ENCODE data around the gene KCNQ4.

KCNQ4 gene

DNA sequence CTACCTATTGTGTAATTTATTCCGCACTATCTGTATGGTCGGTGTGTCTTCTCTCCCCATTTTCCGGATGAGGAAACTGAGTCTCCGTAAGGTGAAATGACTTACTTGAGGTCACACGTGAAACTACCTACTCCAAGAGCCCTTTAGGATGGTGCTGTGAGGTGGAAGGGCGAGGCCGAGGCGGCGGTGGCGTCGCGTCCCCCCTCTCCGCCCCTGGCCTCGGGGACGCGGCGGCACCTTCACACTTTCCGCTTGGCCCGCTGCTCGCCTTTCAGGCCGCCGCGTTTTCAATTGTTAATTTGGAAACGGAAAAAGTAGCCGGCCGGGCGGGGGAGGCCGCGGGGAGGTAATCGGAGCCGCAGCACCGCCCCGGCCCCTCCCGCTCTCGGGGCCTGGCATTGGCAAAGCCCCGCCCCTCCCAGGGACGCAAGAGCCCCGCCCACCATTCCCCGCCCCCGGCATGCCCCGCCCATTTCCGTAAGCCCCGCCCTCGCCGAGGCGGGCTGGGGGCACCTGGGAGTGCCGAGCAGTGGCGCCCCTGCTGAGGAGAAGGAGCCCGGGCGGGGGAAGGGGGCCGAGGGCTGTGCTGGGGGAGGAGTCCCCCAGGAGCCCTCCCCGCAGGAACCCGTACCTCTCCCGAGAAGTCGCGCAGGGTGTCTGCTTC, 18.6 kb downstream of the KCNQ4 start:
- peaks cover 42% of the 10 kb centered on the region for H3K27me3 Mint-ChIP-seq
- CTCF ChIA-PET = no interaction called here
- no peak overlapping the region for H3K27ac Mint-ChIP-seq
- DNase-seq = peak; percentile 89
- H3K36me3 Mint-ChIP-seq = no peaks in the 10 kb centered on the region
- H3K4me3 Mint-ChIP-seq = peak overlapping the region; percentile 62
- peaks cover 37% of the 10 kb centered on the region for H3K4me1 Mint-ChIP-seq
- no peaks in the 10 kb centered on the region for H3K9me3 Mint-ChIP-seq

DNA sequence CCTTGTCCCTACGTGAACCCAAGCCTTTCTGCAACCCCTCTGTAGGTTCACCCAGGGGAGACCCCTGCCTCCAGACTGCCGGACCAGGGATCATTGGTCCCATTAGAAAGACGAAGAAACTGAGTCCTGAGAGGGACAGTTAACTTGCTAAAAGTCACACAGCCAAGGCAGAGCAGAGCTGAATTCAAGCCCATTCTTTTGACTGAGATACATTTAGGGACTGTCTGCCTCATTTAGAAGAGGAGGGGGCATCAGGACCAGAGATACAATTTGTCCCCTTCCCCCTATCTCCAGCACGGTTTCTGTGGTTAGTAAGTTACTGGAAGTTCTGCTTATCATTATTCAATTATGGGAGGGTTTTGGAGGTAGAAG, 19.1 kb downstream of the KCNQ4 start:
- Mint-ChIP-seq H3K9me3 (no peaks in the 10 kb centered on the region), H3K27me3 (peaks cover 46% of the 10 kb centered on the region), H3K4me3 (peak overlapping the region; percentile 47), H3K27ac (no peak overlapping the region), H3K36me3 (no peaks in the 10 kb centered on the region), H3K4me1 (peaks cover 32% of the 10 kb centered on the region)
- CTCF ChIA-PET = interaction anchor here (0.6 to 1.3 kb wide), 3 partner anchors 8 to 29 kb away, joined by 3 to 4 read pairs (median 3); no protein-coding TSS in a partner anchor
- no peak for DNase-seq

DNA sequence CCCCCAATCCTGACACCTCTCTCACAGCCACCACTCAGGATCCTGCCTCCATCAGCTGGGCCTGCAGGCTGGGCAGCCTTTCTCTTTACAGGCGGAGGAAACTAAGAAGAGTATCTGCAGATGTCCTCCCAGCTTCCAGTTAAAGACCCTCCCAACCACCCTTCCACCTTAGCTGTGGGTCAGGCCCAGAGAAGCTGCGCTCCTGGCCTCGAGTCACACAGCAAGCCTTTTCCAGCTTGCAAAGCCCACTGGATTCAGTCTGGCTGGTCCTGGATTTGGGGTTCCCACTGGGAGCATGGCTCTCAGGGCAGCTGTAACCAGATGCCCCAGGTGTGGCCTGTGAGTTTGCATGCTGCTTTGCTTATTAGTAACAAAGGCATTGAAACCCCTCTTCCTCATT, 19.9 kb downstream of the KCNQ4 start:
- H3K4me1 Mint-ChIP-seq = peaks cover 30% of the 10 kb centered on the region
- no peaks in the 10 kb centered on the region for H3K9me3 Mint-ChIP-seq
- CTCF ChIA-PET = interaction anchor here (0.9 to 1.3 kb wide), 4 partner anchors 12 to 46 kb away, joined by 3 to 4 read pairs (median 3); no protein-coding TSS in a partner anchor
- no peaks in the 10 kb centered on the region for H3K36me3 Mint-ChIP-seq
- H3K27me3 Mint-ChIP-seq = peaks cover 51% of the 10 kb centered on the region
- no peak overlapping the region for H3K27ac Mint-ChIP-seq
- H3K4me3 Mint-ChIP-seq = no peak overlapping the region
- no peak for DNase-seq

GRCh38 chr1:40803902-40804301, 20.3 kb downstream of the KCNQ4 start:
- no peaks in the 10 kb centered on the region for H3K9me3 Mint-ChIP-seq
- H3K4me3 Mint-ChIP-seq = no peak overlapping the region

DNA sequence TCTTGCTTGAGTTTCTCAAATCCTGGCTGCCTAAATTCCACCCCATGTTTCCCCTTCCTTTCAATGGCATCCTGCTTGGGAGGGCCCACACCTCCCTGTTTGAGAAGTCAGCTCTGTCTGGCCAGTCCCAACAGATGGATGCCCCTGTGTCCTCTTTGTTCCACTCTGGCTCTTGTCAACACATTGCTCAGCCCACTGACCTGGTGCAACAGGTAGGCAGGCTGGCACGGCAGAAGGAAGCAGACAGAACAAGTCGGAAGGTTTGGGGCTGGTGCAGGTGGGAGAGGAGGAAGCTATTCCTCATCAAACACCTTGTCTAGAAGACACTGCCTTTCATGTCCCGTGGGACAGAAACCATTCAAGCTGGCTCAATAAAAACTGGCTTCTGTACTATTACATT, 22.7 kb downstream of the KCNQ4 start:
- no peak overlapping the region for H3K27ac Mint-ChIP-seq
- no peaks in the 10 kb centered on the region for H3K36me3 Mint-ChIP-seq
- CTCF ChIA-PET = interaction anchor here (0.8 to 1.7 kb wide), 2 partner anchors 8 to 146 kb away, joined by 3 read pairs; no protein-coding TSS in a partner anchor

More at GRCh38 chr1:40803902-40804301, 20.3 kb downstream of the KCNQ4 start:
- H3K27me3 Mint-ChIP-seq = peaks cover 54% of the 10 kb centered on the region
- CTCF ChIA-PET = interaction anchor here (1.2 to 1.3 kb wide), 3 partner anchors 11 to 46 kb away, joined by 3 read pairs; no protein-coding TSS in a partner anchor
- no peak for DNase-seq
- H3K36me3 Mint-ChIP-seq = no peaks in the 10 kb centered on the region
- H3K27ac Mint-ChIP-seq = no peak overlapping the region
- peaks cover 34% of the 10 kb centered on the region for H3K4me1 Mint-ChIP-seq

DNA sequence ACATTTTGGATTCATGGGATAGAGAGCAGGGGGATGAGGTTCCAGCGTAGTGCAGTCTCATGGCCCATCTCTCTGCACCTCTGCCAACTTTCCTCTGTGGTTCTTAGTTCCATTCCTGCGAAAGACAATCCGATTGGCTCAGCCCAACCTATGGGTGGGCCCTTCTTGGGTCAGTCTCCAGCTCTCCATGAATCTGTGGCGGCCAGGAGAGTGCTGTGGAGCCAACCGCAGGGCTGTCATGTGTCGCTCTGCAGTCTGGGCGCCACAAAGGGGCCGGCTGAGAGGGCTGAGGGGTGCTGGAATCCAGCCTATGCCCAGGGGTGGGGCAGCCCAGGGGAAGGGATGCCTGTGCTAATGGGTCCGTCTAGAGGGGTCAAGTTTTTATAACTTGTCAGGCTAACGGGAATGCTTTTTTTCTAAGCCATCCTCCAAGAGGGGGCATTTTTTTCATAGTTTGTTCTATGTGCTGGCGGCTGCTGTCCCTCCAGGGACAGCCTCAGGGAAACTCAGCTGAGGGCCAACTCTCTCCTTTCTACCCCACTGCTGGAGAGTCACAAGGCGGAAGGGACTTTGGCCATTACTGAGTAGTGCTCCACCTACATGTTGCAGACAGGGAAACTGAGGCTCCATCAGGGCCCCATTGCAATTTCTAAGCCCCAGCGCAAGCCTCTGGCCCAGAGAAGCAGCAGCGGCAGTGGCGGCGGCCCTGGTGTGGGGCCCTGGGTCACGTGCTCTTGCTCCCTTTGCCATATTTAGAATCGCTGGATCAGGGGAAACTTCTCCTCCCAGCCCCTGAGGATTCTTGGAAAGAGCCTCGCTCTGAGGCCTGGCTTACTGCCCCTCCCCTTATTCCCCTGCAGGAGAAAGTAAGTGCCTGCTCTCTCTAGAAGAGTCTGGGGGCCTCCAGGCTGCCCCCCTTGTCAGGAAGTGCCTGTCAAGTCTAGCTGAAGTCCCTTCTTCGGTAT, 23.4 kb downstream of the KCNQ4 start:
- peaks cover 57% of the 10 kb centered on the region for H3K27me3 Mint-ChIP-seq
- CTCF ChIA-PET = interaction anchor here (0.8 to 1.7 kb wide), 2 partner anchors 9 to 146 kb away, joined by 3 read pairs; no protein-coding TSS in a partner anchor
- H3K9me3 Mint-ChIP-seq = no peaks in the 10 kb centered on the region
- H3K27ac Mint-ChIP-seq = no peak overlapping the region
- no peaks in the 10 kb centered on the region for H3K36me3 Mint-ChIP-seq
- H3K4me1 Mint-ChIP-seq = peaks cover 28% of the 10 kb centered on the region
- DNase-seq = no peak
- H3K4me3 Mint-ChIP-seq = no peak overlapping the region

More for the DNA sequence above, 22.7 kb downstream of the KCNQ4 start:
- peaks cover 35% of the 10 kb centered on the region for H3K4me1 Mint-ChIP-seq
- no peak for DNase-seq
- no peak overlapping the region for H3K4me3 Mint-ChIP-seq
- H3K27me3 Mint-ChIP-seq = peaks cover 54% of the 10 kb centered on the region
- H3K9me3 Mint-ChIP-seq = no peaks in the 10 kb centered on the region

GRCh38 chr1:40808002-40808401, 24.4 kb downstream of the KCNQ4 start:
- no peak for DNase-seq
- Mint-ChIP-seq H3K9me3 (no peaks in the 10 kb centered on the region), H3K4me1 (peaks cover 24% of the 10 kb centered on the region), H3K36me3 (no peaks in the 10 kb centered on the region), H3K27me3 (peaks cover 60% of the 10 kb centered on the region), H3K27ac (peak overlapping the region; percentile 11), H3K4me3 (no peak overlapping the region)
- CTCF ChIA-PET = interaction anchor here (0.6 to 1.7 kb wide), 3 partner anchors 10 to 41 kb away, joined by 3 read pairs; no protein-coding TSS in a partner anchor

- Mint-ChIP-seq H3K9me3 (no peaks in the 10 kb centered on the region), H3K27me3 (peaks cover 61% of the 10 kb centered on the region), H3K27ac (peak overlapping the region; percentile 11), H3K36me3 (no peaks in the 10 kb centered on the region), H3K4me1 (peaks cover 22% of the 10 kb centered on the region), H3K4me3 (no peak overlapping the region)
- no peak for DNase-seq
- CTCF ChIA-PET = interaction anchor here (0.6 to 0.8 kb wide), 2 partner anchors 33 to 40 kb away, joined by 3 read pairs; no protein-coding TSS in a partner anchor
Observed at GRCh38 chr1:40808444-40808843, 24.9 kb downstream of the KCNQ4 start.

GRCh38 chr1:40808909-40809308, 25.3 kb downstream of the KCNQ4 start:
- H3K27ac Mint-ChIP-seq = peak overlapping the region; percentile 8
- H3K4me1 Mint-ChIP-seq = peaks cover 19% of the 10 kb centered on the region
- CTCF ChIA-PET = interaction anchor here (0.7 to 3.0 kb wide), 3 partner anchors 12 to 40 kb away, joined by 3 to 13 read pairs (median 3); no protein-coding TSS in a partner anchor
- no peak overlapping the region for H3K4me3 Mint-ChIP-seq
- DNase-seq = no peak
- H3K36me3 Mint-ChIP-seq = no peaks in the 10 kb centered on the region
- H3K9me3 Mint-ChIP-seq = no peaks in the 10 kb centered on the region
- H3K27me3 Mint-ChIP-seq = peaks cover 57% of the 10 kb centered on the region

DNA sequence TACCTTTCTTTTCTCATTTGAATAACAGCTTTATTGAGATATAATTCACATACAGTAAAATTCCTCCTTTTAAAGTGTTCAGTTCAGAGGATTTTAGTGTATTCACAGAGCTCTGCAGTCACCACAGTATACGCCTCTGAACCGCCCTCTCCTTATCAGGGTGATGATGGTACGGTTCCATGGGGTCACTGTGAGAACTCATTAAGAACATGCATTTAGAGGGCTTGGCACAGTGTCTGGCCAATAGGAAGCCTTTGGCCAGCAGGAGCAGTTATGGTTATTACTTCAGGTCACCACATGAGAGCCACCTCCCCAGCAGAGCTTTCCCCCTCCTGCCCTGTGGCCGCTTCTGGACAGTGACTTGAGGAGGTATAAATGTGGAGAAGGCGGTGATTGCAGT, 27.3 kb downstream of the KCNQ4 start:
- Mint-ChIP-seq H3K9me3 (no peaks in the 10 kb centered on the region), H3K4me3 (no peak overlapping the region), H3K4me1 (peaks cover 19% of the 10 kb centered on the region), H3K27ac (no peak overlapping the region), H3K27me3 (peaks cover 60% of the 10 kb centered on the region), H3K36me3 (no peaks in the 10 kb centered on the region)
- no peak for DNase-seq
- CTCF ChIA-PET = interaction anchor here (0.9 to 3.0 kb wide), 3 partner anchors 25 to 38 kb away, joined by 3 to 13 read pairs (median 4); no protein-coding TSS in a partner anchor

DNA sequence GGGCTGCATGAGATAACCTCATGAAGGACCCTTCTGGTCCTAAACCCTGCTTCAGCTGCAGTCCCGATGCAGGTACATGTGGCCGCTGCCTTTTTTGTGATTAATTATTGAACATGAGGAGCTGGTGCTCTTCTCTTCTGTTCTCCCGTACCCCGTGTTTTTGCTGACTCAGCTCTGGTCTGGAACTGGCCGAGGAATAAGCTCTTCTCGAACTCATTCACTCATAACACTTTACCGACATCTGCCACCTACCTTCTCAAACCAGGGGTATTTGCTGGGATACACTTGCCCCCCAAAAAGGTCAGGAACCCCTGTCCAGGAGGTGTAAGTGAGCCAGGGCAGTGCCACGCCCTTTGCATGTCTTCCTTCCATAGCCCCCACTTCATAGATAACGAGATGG, 31.8 kb downstream of the KCNQ4 start:
- H3K4me3 Mint-ChIP-seq = no peak overlapping the region

DNA sequence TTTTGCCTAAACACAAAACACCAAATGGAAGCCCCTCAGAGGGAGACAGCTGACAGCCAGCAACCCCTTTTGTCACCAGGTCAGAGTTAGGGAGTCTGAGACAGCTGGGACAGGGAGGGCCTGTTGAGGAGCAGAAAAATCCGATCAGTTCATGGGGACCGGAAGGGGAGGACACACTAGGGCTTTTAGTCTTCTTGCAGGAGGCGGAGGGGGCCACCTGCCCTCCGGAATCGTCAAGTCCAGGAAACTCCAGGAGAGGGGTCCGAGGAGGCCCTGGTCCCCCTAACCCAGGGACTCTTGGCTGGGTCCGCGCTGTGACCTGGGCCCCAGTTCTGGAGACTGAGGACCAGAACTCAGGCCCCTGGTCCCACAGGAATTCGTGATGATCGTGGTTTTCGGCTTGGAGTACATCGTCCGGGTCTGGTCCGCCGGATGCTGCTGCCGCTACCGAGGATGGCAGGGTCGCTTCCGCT, 34.2 kb downstream of the KCNQ4 start:
- peaks cover 59% of the 10 kb centered on the region for H3K27me3 Mint-ChIP-seq
- peak overlapping the region; percentile 72 for H3K4me3 Mint-ChIP-seq
- no peaks in the 10 kb centered on the region for H3K36me3 Mint-ChIP-seq
- H3K27ac Mint-ChIP-seq = peak overlapping the region; percentile 83
- H3K4me1 Mint-ChIP-seq = peaks cover 22% of the 10 kb centered on the region
- CTCF ChIA-PET = no interaction called here
- no peak for DNase-seq
- no peaks in the 10 kb centered on the region for H3K9me3 Mint-ChIP-seq

More for the DNA sequence above, 31.8 kb downstream of the KCNQ4 start:
- peaks cover 23% of the 10 kb centered on the region for H3K4me1 Mint-ChIP-seq
- no peak overlapping the region for H3K27ac Mint-ChIP-seq
- H3K9me3 Mint-ChIP-seq = no peaks in the 10 kb centered on the region
- no peak for DNase-seq
- peaks cover 69% of the 10 kb centered on the region for H3K27me3 Mint-ChIP-seq
- no peaks in the 10 kb centered on the region for H3K36me3 Mint-ChIP-seq
- CTCF ChIA-PET = interaction anchor here (0.8 kb wide), 1 partner anchor 12 kb away, joined by 3 read pairs; no protein-coding TSS in a partner anchor

GRCh38 chr1:40818264-40818961, 34.8 kb downstream of the KCNQ4 start:
- peak overlapping the region; percentile 83 for H3K27ac Mint-ChIP-seq
- peaks cover 53% of the 10 kb centered on the region for H3K27me3 Mint-ChIP-seq
- H3K9me3 Mint-ChIP-seq = no peaks in the 10 kb centered on the region
- H3K36me3 Mint-ChIP-seq = no peaks in the 10 kb centered on the region
- H3K4me3 Mint-ChIP-seq = peak overlapping the region; percentile 72
- peak; percentile 94 for DNase-seq
- peaks cover 22% of the 10 kb centered on the region for H3K4me1 Mint-ChIP-seq
- CTCF ChIA-PET = no interaction called here
